Measurements from ENCODE around the gene FOXC2.

FOXC2 gene

GRCh38 chr16:86618431-86619238 lies 52.0 kb downstream of the FOXC2 start:
- DNase-seq (ENCODE audit: low read depth), result no peak

Measured in CMK (cell line).